Right atrium auricular region (tissue), 2 donors: ENCODE results near the gene GPSM1. TPM values are rescaled to one million over a fixed set of nuclear protein-coding genes. Genes with fewer than 3 reads are reported as not detected.

Experiments
- DNase-seq: peaks from one replicate; pipeline ENCODE4 v3.0.0-alpha.2; 2019; ENCODE audit warnings: low spot score
- H3K27ac ChIP-seq, 2 donors: fragments of 200-600 bp; sonication (generic); 1 replicate in 1 of 2; 2 replicates in 1 of 2; pipeline ENCODE4 v1.5.1; 2016 to 2019
- H3K27me3 ChIP-seq, 2 donors: fragments of 200-600 bp; sonication (generic); one replicate each; pipeline versions ENCODE4 v1.5.1 to v1.6.0; 2017 to 2019
- H3K36me3 ChIP-seq: fragments of 200-600 bp; sonication (generic); one replicate; pipeline ENCODE4 v1.5.1; 2016
- H3K4me1 ChIP-seq, 2 donors: fragments of 200-600 bp; sonication (generic); one replicate each; pipeline versions ENCODE4 v1.5.1 to v1.6.0; 2017 to 2019
- H3K4me3 ChIP-seq, 2 donors: fragments of 200-600 bp; sonication (generic); 1 replicate in 1 of 2; 2 replicates in 1 of 2; pipeline ENCODE4 v1.5.1; 2017 to 2019; ENCODE audit warnings: mild to moderate bottlenecking in 1 of 2, moderate library complexity in 1 of 2
- H3K9me3 ChIP-seq, 2 donors: fragments of 200-600 bp; sonication (generic); one replicate each; pipeline ENCODE4 v1.5.1; 2019
- total RNA-seq, 2 donors: library from RNA; depleted of rRNA; stranded (reverse); fragments of >200 nt; gene quantifications; one replicate each; pipeline ENCODE4 v1.1.0, GENCODE V29; 2016
- TF ChIP-seq, protein P1 (sequence below), 2 donors: fragments of 200-600 bp; sonication (generic); IDR thresholded peaks; one replicate each; pipeline ENCODE4 v1.5.1; 2019; ENCODE audit warnings: antibody characterized with exemption in 2 of 2

Gene GPSM1
- total RNA-seq, 2 donors from 2014 or later: 39.4 to 44.5 TPM

DNA sequence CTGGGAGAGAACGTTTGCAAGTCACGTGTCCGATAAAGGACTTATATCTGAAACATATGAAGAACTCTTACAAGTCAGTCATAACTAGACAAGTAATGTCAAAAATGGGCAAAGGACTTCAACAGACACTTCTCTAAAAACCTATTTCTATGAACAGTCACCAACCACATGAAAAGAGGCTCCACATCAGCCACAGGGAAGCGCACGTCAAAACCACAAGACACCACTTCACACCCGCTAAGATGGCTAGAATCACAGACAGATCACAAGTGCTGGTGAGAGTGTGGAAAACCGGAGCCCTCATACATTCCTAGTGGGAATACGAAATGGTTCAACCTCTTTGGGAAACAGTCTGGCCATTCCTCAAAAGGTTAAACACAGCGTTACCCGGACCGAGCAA lies 57.7 kb downstream of the GPSM1 start:
- Histone ChIP-seq H3K27ac (no peak overlapping the region), H3K27me3 (no peaks in the 10 kb centered on the region), H3K4me3 (no peak overlapping the region), H3K9me3 (no peaks in the 10 kb centered on the region), H3K36me3 (peaks cover 46% of the 10 kb centered on the region), H3K4me1 (peaks cover 0 to 6% of the 10 kb centered on the region in 2 donors)
- TF ChIP-seq, protein P1, sequence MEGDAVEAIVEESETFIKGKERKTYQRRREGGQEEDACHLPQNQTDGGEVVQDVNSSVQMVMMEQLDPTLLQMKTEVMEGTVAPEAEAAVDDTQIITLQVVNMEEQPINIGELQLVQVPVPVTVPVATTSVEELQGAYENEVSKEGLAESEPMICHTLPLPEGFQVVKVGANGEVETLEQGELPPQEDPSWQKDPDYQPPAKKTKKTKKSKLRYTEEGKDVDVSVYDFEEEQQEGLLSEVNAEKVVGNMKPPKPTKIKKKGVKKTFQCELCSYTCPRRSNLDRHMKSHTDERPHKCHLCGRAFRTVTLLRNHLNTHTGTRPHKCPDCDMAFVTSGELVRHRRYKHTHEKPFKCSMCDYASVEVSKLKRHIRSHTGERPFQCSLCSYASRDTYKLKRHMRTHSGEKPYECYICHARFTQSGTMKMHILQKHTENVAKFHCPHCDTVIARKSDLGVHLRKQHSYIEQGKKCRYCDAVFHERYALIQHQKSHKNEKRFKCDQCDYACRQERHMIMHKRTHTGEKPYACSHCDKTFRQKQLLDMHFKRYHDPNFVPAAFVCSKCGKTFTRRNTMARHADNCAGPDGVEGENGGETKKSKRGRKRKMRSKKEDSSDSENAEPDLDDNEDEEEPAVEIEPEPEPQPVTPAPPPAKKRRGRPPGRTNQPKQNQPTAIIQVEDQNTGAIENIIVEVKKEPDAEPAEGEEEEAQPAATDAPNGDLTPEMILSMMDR (IDR thresholded peaks at IDR 0.05): no peak
- DNase-seq: no peak

- no peak overlapping the region for H3K27ac ChIP-seq
- DNase-seq: no peak
- peaks cover 0 to 2% of the 10 kb centered on the region in 2 donors for H3K4me1 ChIP-seq
- H3K36me3 ChIP-seq: peaks cover 46% of the 10 kb centered on the region
- no peaks in the 10 kb centered on the region for H3K9me3 ChIP-seq
- no peak overlapping the region for H3K4me3 ChIP-seq
- TF ChIP-seq, protein P1 (IDR thresholded peaks at IDR 0.05): no peak
- H3K27me3 ChIP-seq: no peaks in the 10 kb centered on the region
Observed at GRCh38 chr9:136386018-136386417, 58.7 kb downstream of the GPSM1 start.

- peaks cover 56% of the 10 kb centered on the region for H3K36me3 ChIP-seq
- H3K9me3 ChIP-seq: no peaks in the 10 kb centered on the region
- no peak overlapping the region for H3K4me3 ChIP-seq
- TF ChIP-seq, protein P1 (IDR thresholded peaks at IDR 0.05): no peak
- no peaks in the 10 kb centered on the region for H3K4me1 ChIP-seq
- DNase-seq: no peak
- no peaks in the 10 kb centered on the region for H3K27me3 ChIP-seq
- no peak overlapping the region for H3K27ac ChIP-seq
Observed at GRCh38 chr9:136387217-136387616, 59.9 kb downstream of the GPSM1 start.

- H3K9me3 ChIP-seq: no peaks in the 10 kb centered on the region
- TF ChIP-seq, protein P1 (IDR thresholded peaks at IDR 0.05): no peak
- no peaks in the 10 kb centered on the region for H3K4me1 ChIP-seq
- H3K4me3 ChIP-seq: no peak overlapping the region
- H3K36me3 ChIP-seq: peaks cover 60% of the 10 kb centered on the region
- no peak overlapping the region for H3K27ac ChIP-seq
- H3K27me3 ChIP-seq: no peaks in the 10 kb centered on the region
- no peak for DNase-seq
Observed at GRCh38 chr9:136389396-136389795, 62.1 kb downstream of the GPSM1 start.

- Histone ChIP-seq H3K4me1 (no peaks in the 10 kb centered on the region), H3K27ac (no peak overlapping the region), H3K9me3 (no peaks in the 10 kb centered on the region), H3K36me3 (peaks cover 78% of the 10 kb centered on the region), H3K4me3 (no peak overlapping the region), H3K27me3 (no peaks in the 10 kb centered on the region)
- TF ChIP-seq, protein P1 (IDR thresholded peaks at IDR 0.05): no peak
- DNase-seq: no peak
Observed at GRCh38 chr9:136391737-136392537, 64.6 kb downstream of the GPSM1 start.
